Subcutaneous abdominal adipose tissue (tissue), 5 donors: ENCODE measurements around the gene FIGLA.

Experiments used
- H3K27ac ChIP-seq: one replicate; pipeline ENCODE4 v1.7.0; 2013; ENCODE audit warnings: low read depth, mild to moderate bottlenecking, inconsistent platforms, low read length, moderate library complexity
- H3K27me3 ChIP-seq, 5 donors: one replicate each; pipeline ENCODE4 v1.7.0; 2013; ENCODE audit warnings: low read length in 5 of 5, inconsistent platforms in 1 of 5; ENCODE audit not compliant: control insufficient read depth in 5 of 5, insufficient read depth in 4 of 5
- H3K36me3 ChIP-seq, 5 donors: one replicate each; pipeline ENCODE4 v1.7.0; 2013; ENCODE audit warnings: low read length in 5 of 5; ENCODE audit not compliant: control insufficient read depth in 5 of 5, insufficient read depth in 5 of 5
- H3K4me1 ChIP-seq, 5 donors: one replicate each; pipeline ENCODE4 v1.7.0; 2013; ENCODE audit warnings: low read length in 5 of 5, mild to moderate bottlenecking in 3 of 5, moderate library complexity in 1 of 5; ENCODE audit not compliant: control insufficient read depth in 5 of 5, insufficient read depth in 5 of 5
- H3K4me3 ChIP-seq, 5 donors: one replicate each; pipeline ENCODE4 v1.7.0; 2013; ENCODE audit warnings: low read length in 5 of 5, low read depth in 1 of 5
- H3K9ac ChIP-seq, 5 donors: one replicate each; pipeline ENCODE4 v1.7.0; 2013; ENCODE audit warnings: low read length in 5 of 5, mild to moderate bottlenecking in 4 of 5, moderate library complexity in 3 of 5
- H3K9me3 ChIP-seq, 5 donors: one replicate each; pipeline ENCODE4 v1.7.0; 2013; ENCODE audit warnings: low read length in 5 of 5; ENCODE audit not compliant: control insufficient read depth in 5 of 5
- donor health status: healthy.
- donor health status: healthy.
- donor health status: healthy.
- donor health status: healthy.
- donor health status: healthy.

Gene FIGLA

GRCh38 chr2:70738159-70738558 is 52.3 kb downstream of the FIGLA start:
- Histone ChIP-seq H3K9me3 (peaks cover 0 to 6% (median 3%) of the 10 kb centered on the region in 5 donors), H3K27me3 (peaks cover 2 to 12% (median 8%) of the 10 kb centered on the region in 5 donors), H3K27ac (no peak overlapping the region), H3K9ac (no peak overlapping the region), H3K36me3 (no peaks in the 10 kb centered on the region), H3K4me3 (no peak overlapping the region), H3K4me1 (no peaks in the 10 kb centered on the region)

GRCh38 chr2:70735071-70735470 is 55.4 kb downstream of the FIGLA start:
- peaks cover 2 to 15% (median 8%) of the 10 kb centered on the region in 5 donors for H3K27me3 ChIP-seq
- H3K4me3 ChIP-seq: no peak overlapping the region
- H3K9ac ChIP-seq: no peak overlapping the region
- H3K4me1 ChIP-seq: no peaks in the 10 kb centered on the region
- peaks cover 0 to 6% (median 3%) of the 10 kb centered on the region in 5 donors for H3K9me3 ChIP-seq
- H3K36me3 ChIP-seq: no peaks in the 10 kb centered on the region
- H3K27ac ChIP-seq: no peak overlapping the region

- H3K36me3 ChIP-seq: no peaks in the 10 kb centered on the region
- peaks cover 2 to 15% (median 8%) of the 10 kb centered on the region in 5 donors for H3K27me3 ChIP-seq
- no peak overlapping the region for H3K4me3 ChIP-seq
- no peak overlapping the region for H3K27ac ChIP-seq
- H3K9ac ChIP-seq: no peak overlapping the region
- H3K9me3 ChIP-seq: no peaks in the 10 kb centered on the region
- no peaks in the 10 kb centered on the region for H3K4me1 ChIP-seq
These were observed 56.7 kb downstream of the FIGLA start for GRCh38 chr2:70733646-70734180.

- H3K4me1 ChIP-seq: no peaks in the 10 kb centered on the region
- H3K4me3 ChIP-seq: no peak overlapping the region
- no peaks in the 10 kb centered on the region for H3K9me3 ChIP-seq
- no peak overlapping the region for H3K27ac ChIP-seq
- H3K36me3 ChIP-seq: no peaks in the 10 kb centered on the region
- peaks cover 2 to 15% (median 8%) of the 10 kb centered on the region in 5 donors for H3K27me3 ChIP-seq
- H3K9ac ChIP-seq: no peak overlapping the region
These were observed 57.4 kb downstream of the FIGLA start for GRCh38 chr2:70732766-70733645.

- H3K4me1 ChIP-seq: no peaks in the 10 kb centered on the region
- peaks cover 2 to 13% (median 8%) of the 10 kb centered on the region in 5 donors for H3K27me3 ChIP-seq
- H3K9me3 ChIP-seq: no peaks in the 10 kb centered on the region
- no peaks in the 10 kb centered on the region for H3K36me3 ChIP-seq
- H3K4me3 ChIP-seq: no peak overlapping the region
- H3K9ac ChIP-seq: no peak overlapping the region
- no peak overlapping the region for H3K27ac ChIP-seq
These were observed 59.7 kb downstream of the FIGLA start for GRCh38 chr2:70730730-70731129.

GRCh38 chr2:70729647-70730046 is 60.8 kb downstream of the FIGLA start:
- Histone ChIP-seq H3K36me3 (no peaks in the 10 kb centered on the region), H3K4me3 (no peak overlapping the region), H3K9me3 (no peaks in the 10 kb centered on the region), H3K27me3 (peaks cover 2 to 13% (median 8%) of the 10 kb centered on the region in 5 donors), H3K27ac (no peak overlapping the region), H3K4me1 (no peaks in the 10 kb centered on the region), H3K9ac (no peak overlapping the region)

- Histone ChIP-seq H3K9ac (no peak overlapping the region), H3K9me3 (no peaks in the 10 kb centered on the region), H3K27ac (no peak overlapping the region), H3K36me3 (no peaks in the 10 kb centered on the region), H3K27me3 (peaks cover 0 to 4% (median 0%) of the 10 kb centered on the region in 5 donors), H3K4me3 (no peak overlapping the region), H3K4me1 (no peaks in the 10 kb centered on the region)
These were observed 62.3 kb downstream of the FIGLA start for GRCh38 chr2:70728128-70728527.
